GM21423 (cell line): ENCODE measurements around the gene ZW10.
"Not testable (repeated sequence)": the region's sequence is repeated elsewhere in the genome, so short reads cannot be mapped to it uniquely, and the experiment has no call there.

Experiments used
- ATAC-seq: cut with Tn5 transposase; IDR thresholded peaks from one replicate; pipeline ENCODE4 v1.9.1; 2021; ENCODE audit warnings: mild to moderate bottlenecking, moderate library complexity; ENCODE audit not compliant: unreplicated experiment

Gene ZW10

DNA sequence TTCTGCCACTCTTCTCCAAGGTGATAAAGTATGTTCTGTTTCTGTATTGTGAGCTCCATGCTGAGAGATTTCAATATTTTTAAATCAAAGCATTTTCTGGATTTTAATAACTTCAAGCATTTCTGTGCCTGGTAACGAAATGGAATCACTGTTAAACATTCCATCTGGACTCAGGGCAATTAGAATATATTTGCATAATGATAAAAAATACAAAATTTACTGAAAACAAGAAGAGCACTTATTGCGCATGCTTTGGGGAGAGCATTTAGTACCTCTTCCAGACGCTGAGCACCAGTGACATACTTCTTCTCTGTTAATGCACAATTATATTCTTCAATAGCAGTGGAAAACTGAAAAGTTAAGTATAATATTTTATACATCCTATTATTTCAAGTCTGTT lies 13.3 kb downstream of the ZW10 start:
- no peak for ATAC-seq

GRCh38 chr11:113752932-113753331 lies 20.6 kb downstream of the ZW10 start:
- no peak for ATAC-seq

DNA sequence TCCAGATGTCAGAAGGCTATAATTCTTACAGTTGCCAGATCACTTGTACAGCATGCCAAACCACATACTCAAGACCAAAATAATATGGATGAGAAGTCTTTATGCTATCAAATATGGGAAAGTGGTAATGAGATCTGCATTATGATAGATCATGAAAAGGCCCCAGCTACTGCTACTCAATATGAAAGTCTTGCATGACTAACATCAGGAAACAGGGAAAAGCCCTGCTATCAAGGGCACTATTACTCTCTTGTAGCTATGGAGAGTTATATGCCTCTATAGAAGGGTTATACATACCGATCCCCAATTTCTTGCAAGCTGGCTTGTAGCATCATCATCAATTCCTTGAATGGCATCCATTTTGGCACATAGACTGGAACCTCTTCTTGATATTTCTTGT lies 37.2 kb downstream of the ZW10 start:
- no peak for ATAC-seq

GRCh38 chr11:113732092-113732491 lies 41.4 kb downstream of the ZW10 start:
- no peak for ATAC-seq

DNA sequence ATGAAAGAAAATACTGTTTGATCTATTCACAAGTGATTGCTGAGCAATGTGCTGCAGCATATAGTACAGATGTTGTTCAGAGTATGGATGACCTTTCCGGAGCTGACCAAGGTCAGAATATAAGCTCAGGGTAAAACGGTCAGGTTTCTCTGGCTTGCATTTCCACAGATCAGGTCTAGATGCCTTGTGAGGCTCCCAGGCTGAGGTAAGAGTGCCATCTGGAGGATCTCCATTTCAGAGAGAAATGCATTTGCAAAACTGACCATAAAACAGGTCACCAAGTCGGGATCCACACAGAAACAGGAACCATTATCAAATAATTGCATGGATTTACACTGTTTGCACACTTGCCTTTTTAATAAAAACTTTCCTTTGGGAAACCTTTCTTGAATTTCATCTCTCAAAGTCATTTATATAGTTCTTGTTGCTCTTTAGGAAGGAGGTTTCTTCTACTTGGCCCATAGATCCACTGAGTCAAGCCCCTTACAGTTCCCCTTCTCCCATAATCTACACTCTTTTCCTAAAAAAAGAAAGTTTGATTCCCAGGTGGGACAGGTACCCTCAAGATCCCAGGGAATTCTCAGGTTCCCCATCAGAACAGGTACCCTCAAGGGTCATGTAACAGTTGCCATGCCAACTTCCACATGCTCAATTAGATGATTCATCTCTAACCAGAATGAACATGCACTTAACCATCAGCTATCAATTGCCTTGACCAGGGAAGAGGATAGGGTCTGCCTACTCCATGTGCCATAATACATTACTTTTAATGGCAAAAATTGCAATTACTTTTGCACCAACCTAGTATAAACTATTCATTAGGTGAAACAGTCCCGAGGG lies 42.4 kb downstream of the ZW10 start:
- no peak for ATAC-seq

DNA sequence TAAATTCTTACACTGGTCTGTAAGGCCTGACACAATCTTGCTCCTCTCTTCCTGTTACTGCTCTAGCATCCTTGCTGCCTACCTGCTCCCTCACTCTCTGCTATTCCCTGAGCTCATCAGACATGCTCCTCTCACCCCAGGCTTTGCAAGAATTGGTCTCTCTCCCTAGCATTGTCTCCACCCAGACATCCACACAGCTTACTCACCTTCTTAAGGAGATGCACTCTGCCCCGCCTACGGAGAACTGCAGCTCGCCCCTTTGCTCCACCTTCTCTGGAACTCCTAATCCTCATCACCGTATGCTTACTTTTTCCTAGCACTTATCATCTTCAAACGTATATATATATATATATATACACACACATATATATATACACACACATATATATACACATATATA lies 44.0 kb downstream of the ZW10 start:
- ATAC-seq, result no peak

GRCh38 chr11:113728814-113729213 lies 44.7 kb downstream of the ZW10 start:
- ATAC-seq, result no peak

- ATAC-seq, result no peak
Measured at GRCh38 chr11:113725913-113726312, 47.6 kb downstream of the ZW10 start.

GRCh38 chr11:113725407-113725806 lies 48.1 kb downstream of the ZW10 start:
- no peak for ATAC-seq

GRCh38 chr11:113724778-113725177 lies 48.7 kb downstream of the ZW10 start:
- no peak for ATAC-seq

- ATAC-seq, result no peak
Measured at GRCh38 chr11:113723787-113724186, 49.7 kb downstream of the ZW10 start.

- ATAC-seq, result no peak
Measured at GRCh38 chr11:113722934-113723333, 50.6 kb downstream of the ZW10 start.

GRCh38 chr11:113722221-113722620 lies 51.3 kb downstream of the ZW10 start:
- ATAC-seq, result no peak

GRCh38 chr11:113721462-113722066 lies 51.9 kb downstream of the ZW10 start:
- ATAC-seq, result no peak

DNA sequence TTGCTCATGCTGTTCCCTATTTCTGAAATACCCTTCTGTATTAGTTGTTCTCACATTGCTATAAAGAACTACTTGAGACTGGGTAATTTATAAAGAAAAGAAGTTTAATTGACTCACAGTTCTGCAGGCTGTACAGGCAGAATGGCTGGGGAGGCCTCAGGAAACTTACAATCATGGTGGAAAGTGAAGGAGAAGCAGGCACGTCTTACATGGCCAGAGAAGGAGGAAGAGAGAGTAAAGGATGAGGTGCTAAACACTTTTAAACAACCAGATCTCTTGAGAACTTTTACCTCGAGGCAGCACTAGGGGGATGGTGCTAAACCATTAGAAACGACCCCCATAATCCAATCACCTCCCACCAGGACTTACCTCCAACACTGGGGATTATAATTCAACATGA lies 53.0 kb downstream of the ZW10 start:
- not testable (repeated sequence) for ATAC-seq

GRCh38 chr11:113715882-113716625 lies 57.4 kb downstream of the ZW10 start:
- ATAC-seq, result no peak

DNA sequence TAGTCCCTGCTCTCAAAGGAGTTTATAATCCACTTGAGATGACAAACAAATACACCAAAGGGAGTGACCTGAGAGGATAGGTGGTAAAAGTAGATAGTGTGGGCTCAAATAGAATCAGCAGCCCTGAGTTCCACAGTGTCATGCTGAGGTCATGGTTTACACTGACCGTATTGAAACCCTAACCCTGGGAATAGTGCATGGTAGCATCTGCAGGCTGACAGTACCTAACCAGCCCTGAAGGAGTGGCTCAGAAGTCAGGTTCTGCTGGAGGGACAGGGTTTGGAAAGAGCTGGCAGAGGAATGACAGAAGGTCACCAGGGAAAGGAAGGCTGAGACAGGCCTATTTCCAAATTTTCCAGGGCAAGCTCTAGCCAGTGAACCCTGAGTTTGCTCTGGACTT lies 58.2 kb downstream of the ZW10 start:
- ATAC-seq, result no peak

DNA sequence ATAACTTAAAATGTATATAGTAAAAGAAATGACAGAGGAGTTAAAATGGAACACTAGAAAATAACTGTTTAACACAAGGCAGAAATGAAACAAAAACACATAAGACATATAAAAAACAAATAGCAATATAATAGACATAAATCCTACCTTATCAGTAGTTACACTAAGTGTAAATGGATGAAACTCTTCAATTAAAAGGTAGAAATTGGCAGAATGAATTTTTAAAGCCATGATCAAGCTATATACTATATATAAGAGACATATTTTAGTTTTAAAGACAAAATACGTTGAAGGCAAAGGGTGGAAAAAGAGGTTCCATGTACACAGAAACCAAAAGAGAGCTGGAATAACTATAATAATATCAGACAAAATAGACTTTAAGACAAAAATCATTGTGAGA lies 62.5 kb downstream of the ZW10 start:
- no peak for ATAC-seq

DNA sequence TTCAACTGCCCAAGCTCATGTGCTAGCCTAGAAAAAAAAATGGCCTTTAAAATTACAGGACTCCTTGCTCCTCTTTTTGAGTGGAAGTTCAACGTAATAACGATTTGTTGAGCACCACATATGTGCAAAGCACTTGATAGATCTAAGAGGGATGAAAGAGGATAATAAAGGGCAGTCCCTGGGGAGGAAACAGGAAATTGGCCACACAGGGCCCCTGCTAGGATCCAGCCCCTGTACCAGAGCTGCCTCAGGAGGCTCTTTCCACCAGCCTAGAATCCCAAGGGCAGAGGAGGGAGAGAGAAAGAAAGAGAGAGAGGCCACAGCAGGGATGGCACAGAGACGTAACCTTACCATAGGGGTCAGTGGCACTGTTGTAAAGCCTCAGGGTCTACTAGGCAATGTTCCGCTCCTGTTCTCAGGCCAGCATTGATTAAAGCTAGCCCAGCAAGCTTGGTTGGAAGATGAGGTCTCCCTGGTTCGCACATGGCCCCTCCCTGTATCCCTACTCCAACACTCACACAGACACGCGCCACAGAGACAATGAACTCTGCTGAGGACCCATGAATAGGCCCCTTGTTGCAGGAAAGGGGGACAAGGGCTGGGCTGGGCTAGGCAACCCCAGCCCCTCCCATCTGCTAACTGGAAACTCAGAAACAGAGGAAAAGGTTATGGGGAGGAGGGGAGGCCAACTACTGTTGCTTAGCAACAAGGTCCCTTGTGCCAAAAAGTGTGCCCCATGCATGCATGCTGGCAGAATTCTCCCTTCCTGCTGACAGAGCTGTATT lies 67.4 kb downstream of the ZW10 start, which contains the start of gene TMPRSS5:
Gene TMPRSS5 (minus strand): TSS at position 438 of the 785 bp plus-strand sequence. CDS start 84 bp downstream, at position 354.
- ATAC-seq, result no peak

GRCh38 chr11:113703551-113703950 lies 69.9 kb downstream of the ZW10 start:
- not testable (repeated sequence) for ATAC-seq

- no peak for ATAC-seq
Measured at GRCh38 chr11:113701491-113701890, 72.0 kb downstream of the ZW10 start.
